ENCODE measurements around the gene SMYD3.

DNA sequence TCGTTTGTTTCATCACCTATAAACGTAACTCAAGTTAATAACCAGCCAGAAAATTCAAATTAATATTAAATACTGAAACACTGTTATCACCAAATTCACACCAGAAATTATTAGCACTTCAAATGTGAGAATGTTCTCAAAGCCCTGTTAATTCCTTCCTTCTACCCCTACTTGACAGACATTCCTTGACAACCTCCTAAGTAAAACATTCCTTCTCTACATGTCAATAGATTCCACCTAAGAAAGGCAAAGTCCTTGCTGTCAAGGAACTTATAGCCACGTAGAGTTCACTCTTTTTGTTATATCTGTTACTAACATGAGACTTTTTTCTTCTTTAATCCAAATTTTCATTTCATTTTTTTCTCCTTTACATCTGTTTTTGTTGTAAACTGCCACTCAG, 441.5 kb downstream of the SMYD3 start:
- TF ChIP-seq, protein P1, sequence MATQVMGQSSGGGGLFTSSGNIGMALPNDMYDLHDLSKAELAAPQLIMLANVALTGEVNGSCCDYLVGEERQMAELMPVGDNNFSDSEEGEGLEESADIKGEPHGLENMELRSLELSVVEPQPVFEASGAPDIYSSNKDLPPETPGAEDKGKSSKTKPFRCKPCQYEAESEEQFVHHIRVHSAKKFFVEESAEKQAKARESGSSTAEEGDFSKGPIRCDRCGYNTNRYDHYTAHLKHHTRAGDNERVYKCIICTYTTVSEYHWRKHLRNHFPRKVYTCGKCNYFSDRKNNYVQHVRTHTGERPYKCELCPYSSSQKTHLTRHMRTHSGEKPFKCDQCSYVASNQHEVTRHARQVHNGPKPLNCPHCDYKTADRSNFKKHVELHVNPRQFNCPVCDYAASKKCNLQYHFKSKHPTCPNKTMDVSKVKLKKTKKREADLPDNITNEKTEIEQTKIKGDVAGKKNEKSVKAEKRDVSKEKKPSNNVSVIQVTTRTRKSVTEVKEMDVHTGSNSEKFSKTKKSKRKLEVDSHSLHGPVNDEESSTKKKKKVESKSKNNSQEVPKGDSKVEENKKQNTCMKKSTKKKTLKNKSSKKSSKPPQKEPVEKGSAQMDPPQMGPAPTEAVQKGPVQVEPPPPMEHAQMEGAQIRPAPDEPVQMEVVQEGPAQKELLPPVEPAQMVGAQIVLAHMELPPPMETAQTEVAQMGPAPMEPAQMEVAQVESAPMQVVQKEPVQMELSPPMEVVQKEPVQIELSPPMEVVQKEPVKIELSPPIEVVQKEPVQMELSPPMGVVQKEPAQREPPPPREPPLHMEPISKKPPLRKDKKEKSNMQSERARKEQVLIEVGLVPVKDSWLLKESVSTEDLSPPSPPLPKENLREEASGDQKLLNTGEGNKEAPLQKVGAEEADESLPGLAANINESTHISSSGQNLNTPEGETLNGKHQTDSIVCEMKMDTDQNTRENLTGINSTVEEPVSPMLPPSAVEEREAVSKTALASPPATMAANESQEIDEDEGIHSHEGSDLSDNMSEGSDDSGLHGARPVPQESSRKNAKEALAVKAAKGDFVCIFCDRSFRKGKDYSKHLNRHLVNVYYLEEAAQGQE (IDR thresholded peaks at IDR 0.05; ENCODE audit: insufficient replicate concordance, low read depth), result no peak
- TF ChIP-seq, protein P2, sequence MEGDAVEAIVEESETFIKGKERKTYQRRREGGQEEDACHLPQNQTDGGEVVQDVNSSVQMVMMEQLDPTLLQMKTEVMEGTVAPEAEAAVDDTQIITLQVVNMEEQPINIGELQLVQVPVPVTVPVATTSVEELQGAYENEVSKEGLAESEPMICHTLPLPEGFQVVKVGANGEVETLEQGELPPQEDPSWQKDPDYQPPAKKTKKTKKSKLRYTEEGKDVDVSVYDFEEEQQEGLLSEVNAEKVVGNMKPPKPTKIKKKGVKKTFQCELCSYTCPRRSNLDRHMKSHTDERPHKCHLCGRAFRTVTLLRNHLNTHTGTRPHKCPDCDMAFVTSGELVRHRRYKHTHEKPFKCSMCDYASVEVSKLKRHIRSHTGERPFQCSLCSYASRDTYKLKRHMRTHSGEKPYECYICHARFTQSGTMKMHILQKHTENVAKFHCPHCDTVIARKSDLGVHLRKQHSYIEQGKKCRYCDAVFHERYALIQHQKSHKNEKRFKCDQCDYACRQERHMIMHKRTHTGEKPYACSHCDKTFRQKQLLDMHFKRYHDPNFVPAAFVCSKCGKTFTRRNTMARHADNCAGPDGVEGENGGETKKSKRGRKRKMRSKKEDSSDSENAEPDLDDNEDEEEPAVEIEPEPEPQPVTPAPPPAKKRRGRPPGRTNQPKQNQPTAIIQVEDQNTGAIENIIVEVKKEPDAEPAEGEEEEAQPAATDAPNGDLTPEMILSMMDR (IDR thresholded peaks at IDR 0.05; ENCODE audit: insufficient read depth, low read length), result no peak
- TF ChIP-seq POLR2AphosphoS5 (IDR thresholded peaks at IDR 0.05; ENCODE audit: low read depth), result no peak
